Muscle of leg (tissue), 11 donors: ENCODE data around the gene TULP4. TPM values are rescaled to one million over a fixed set of nuclear protein-coding genes. Genes with fewer than 3 reads are reported as not detected.

ENCODE experiments used
- DNase-seq: peaks from one replicate; pipeline ENCODE4 v3.0.0; 2013
- H3K27ac ChIP-seq: one replicate; pipeline ENCODE4 v1.5.1; 2013; ENCODE audit warnings: mild to moderate bottlenecking, low read length, control low read depth
- H3K27me3 ChIP-seq: one replicate; pipeline ENCODE4 v1.6.1; 2013; ENCODE audit warnings: low read length; ENCODE audit not compliant: control insufficient read depth, insufficient read depth
- H3K36me3 ChIP-seq: one replicate; pipeline ENCODE4 v1.6.1; 2013; ENCODE audit warnings: low read length; ENCODE audit not compliant: control insufficient read depth, insufficient read depth
- H3K4me1 ChIP-seq: one replicate; pipeline ENCODE4 v1.6.1; 2013; ENCODE audit warnings: low read length; ENCODE audit not compliant: control insufficient read depth, insufficient read depth
- H3K4me3 ChIP-seq: one replicate; pipeline ENCODE4 v1.5.1; 2013; ENCODE audit warnings: low read length, control low read depth
- H3K9me3 ChIP-seq: replicated peaks from 2 replicates; pipeline ENCODE4 v1.6.1; 2013; ENCODE audit warnings: low read depth, low read length; ENCODE audit not compliant: control insufficient read depth
- whole genome bisulfite sequencing: methylation state at CpG from one replicate; pipeline ENCODE4 v1.1.5; 2013; ENCODE audit warnings: missing lambda C conversion rate; ENCODE audit not compliant: insufficient coverage; 5-methylcytosine and 5-hydroxymethylcytosine counted together
- polyA plus RNA-seq, 8 donors: library from polyadenylated mRNA; unstranded; fragments of 120-200 nt; gene quantifications; one replicate each; pipeline versions ENCODE4 v1.2.1 to v1.2.3, GENCODE V29; 2013; ENCODE audit warnings: inconsistent platforms in 1 of 8, low replicate concordance in 1 of 8; ENCODE audit not compliant: insufficient read length in 8 of 8, insufficient read depth in 1 of 8
- total RNA-seq: library from RNA; stranded (reverse); fragments of 120-200 nt; gene quantifications from one replicate; pipeline ENCODE4 v1.2.4, GENCODE V29; 2013

The TULP4 gene
- total and polyA plus RNA-seq, 9 donors, result 11.2 to 176 (median 17.8) TPM

- Histone ChIP-seq H3K4me3 (no peak overlapping the region), H3K9me3 (no peaks in the 10 kb centered on the region), H3K4me1 (peaks cover 5% of the 10 kb centered on the region), H3K27me3 (no peaks in the 10 kb centered on the region), H3K27ac (no peak overlapping the region), H3K36me3 (peaks cover 2% of the 10 kb centered on the region)
- WGBS, result 67% methylated on average over 1 of the region's 2 CpGs
- no peak for DNase-seq
These were observed 34.3 kb upstream of the TULP4 start for GRCh38 chr6:158278004-158278403.

GRCh38 chr6:158279615-158280014 is 32.6 kb upstream of the TULP4 start:
- H3K9me3 ChIP-seq, result no peaks in the 10 kb centered on the region
- H3K4me1 ChIP-seq, result peaks cover 16% of the 10 kb centered on the region
- H3K27me3 ChIP-seq, result no peaks in the 10 kb centered on the region
- no peaks in the 10 kb centered on the region for H3K36me3 ChIP-seq
- H3K27ac ChIP-seq, result peak overlapping the region; percentile 69
- H3K4me3 ChIP-seq, result no peak overlapping the region
- 65% methylated on average over 5 of the region's 13 CpGs for WGBS
- peak; percentile 95 for DNase-seq

- peaks cover 24% of the 10 kb centered on the region for H3K4me1 ChIP-seq
- no CpG with 5 or more reads among the region's 4 CpGs for WGBS
- H3K36me3 ChIP-seq, result no peaks in the 10 kb centered on the region
- peak overlapping the region; percentile 74 for H3K27ac ChIP-seq
- no peak overlapping the region for H3K4me3 ChIP-seq
- no peaks in the 10 kb centered on the region for H3K27me3 ChIP-seq
- no peak for DNase-seq
- H3K9me3 ChIP-seq, result no peaks in the 10 kb centered on the region
These were observed 28.8 kb upstream of the TULP4 start for GRCh38 chr6:158283304-158283980.

DNA sequence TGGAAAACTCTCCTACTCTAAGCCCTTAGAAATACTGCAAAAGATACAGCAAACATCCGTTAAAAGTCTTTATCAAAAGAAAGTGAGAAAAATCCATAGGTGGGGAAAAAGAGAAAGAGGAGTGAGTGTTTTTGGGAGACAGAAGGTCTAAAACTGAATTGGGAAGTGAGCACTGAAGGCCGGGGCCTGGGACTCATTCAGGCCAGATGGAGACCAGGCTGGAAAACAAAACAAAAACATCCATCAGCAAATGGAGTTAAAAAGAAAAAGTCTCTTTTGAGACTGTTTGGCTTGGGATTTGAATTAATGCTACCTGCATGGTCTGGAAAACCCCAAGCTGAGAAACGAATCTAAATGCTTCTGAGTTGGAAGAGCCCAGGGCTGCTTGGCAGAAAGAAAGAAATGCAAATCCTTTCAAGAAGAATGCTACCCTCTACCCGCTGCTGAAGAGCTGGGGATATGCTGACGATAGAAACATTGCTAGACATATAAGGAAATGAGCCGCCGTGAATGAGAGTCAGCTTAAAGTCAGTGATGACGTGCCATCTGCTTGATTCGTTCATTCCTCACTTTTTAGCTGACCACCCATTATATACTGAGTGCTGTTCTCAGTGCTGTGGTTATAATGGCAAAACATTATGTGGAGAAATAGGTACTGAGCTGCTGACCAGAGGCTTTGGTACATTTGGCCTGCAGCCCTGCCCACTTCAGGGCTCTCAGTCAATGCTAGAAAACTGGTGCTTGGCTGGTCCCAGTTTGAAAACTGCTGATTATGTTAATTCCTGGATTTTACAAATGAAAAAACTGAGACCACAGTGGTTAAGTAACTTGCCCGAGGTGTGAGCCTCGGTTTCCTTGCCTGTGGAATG is 28.0 kb upstream of the TULP4 start:
- no peaks in the 10 kb centered on the region for H3K27me3 ChIP-seq
- WGBS, result 83% methylated on average over 2 of the region's 11 CpGs
- H3K4me1 ChIP-seq, result peaks cover 24% of the 10 kb centered on the region
- peak; percentile 81 for DNase-seq
- no peaks in the 10 kb centered on the region for H3K36me3 ChIP-seq
- peak overlapping the region; percentile 74 for H3K27ac ChIP-seq
- no peaks in the 10 kb centered on the region for H3K9me3 ChIP-seq
- no peak overlapping the region for H3K4me3 ChIP-seq

- DNase-seq, result no peak
- Histone ChIP-seq H3K36me3 (no peaks in the 10 kb centered on the region), H3K27ac (peak overlapping the region; percentile 74), H3K9me3 (no peaks in the 10 kb centered on the region), H3K4me3 (no peak overlapping the region), H3K27me3 (no peaks in the 10 kb centered on the region), H3K4me1 (peaks cover 20% of the 10 kb centered on the region)
- 79% methylated on average over 2 of the region's 6 CpGs for WGBS
These were observed 27.2 kb upstream of the TULP4 start for GRCh38 chr6:158284876-158285655.

DNA sequence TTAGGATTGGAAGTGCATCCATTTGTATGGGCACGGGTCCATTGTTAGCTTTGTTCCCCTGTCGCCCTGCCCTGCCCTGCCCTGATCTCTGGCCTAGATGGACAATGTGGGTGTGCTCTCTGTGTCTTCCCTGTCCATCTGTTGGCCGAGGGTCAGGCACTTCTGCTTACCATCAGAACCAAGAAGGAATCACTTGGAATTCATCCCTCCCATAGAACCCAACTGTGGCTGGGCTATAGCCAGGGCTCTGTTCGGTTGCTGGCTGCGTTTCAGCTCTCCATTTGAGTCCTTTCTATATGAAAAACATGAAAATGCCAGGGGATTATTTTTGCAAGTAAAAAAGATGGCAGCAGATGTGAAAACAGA is 26.6 kb upstream of the TULP4 start:
- Histone ChIP-seq H3K4me3 (no peak overlapping the region), H3K27me3 (no peaks in the 10 kb centered on the region), H3K9me3 (no peaks in the 10 kb centered on the region), H3K36me3 (no peaks in the 10 kb centered on the region), H3K27ac (peak overlapping the region; percentile 74), H3K4me1 (peaks cover 20% of the 10 kb centered on the region)
- peak; percentile 68 for DNase-seq
- 40% methylated on average over 2 of the region's 5 CpGs for WGBS

- no CpG with 5 or more reads among the region's 1 CpG for WGBS
- Histone ChIP-seq H3K27ac (peak overlapping the region; percentile 43), H3K4me1 (peaks cover 19% of the 10 kb centered on the region), H3K27me3 (no peaks in the 10 kb centered on the region), H3K4me3 (no peak overlapping the region), H3K9me3 (no peaks in the 10 kb centered on the region), H3K36me3 (no peaks in the 10 kb centered on the region)
- DNase-seq, result peak; percentile 87
These were observed 25.9 kb upstream of the TULP4 start for GRCh38 chr6:158286413-158286812.

GRCh38 chr6:158287047-158287446 is 25.2 kb upstream of the TULP4 start:
- Histone ChIP-seq H3K27me3 (no peaks in the 10 kb centered on the region), H3K4me1 (peaks cover 19% of the 10 kb centered on the region), H3K9me3 (no peaks in the 10 kb centered on the region), H3K27ac (peak overlapping the region; percentile 43), H3K36me3 (no peaks in the 10 kb centered on the region), H3K4me3 (no peak overlapping the region)
- DNase-seq, result no peak
- WGBS, result no CpG with 5 or more reads among the region's 4 CpGs

GRCh38 chr6:158290040-158290439 is 22.2 kb upstream of the TULP4 start:
- Histone ChIP-seq H3K27me3 (no peaks in the 10 kb centered on the region), H3K4me3 (no peak overlapping the region), H3K4me1 (peaks cover 5% of the 10 kb centered on the region), H3K36me3 (peaks cover 2% of the 10 kb centered on the region), H3K27ac (no peak overlapping the region), H3K9me3 (no peaks in the 10 kb centered on the region)
- no peak for DNase-seq
- no CpG with 5 or more reads among the region's 3 CpGs for WGBS

GRCh38 chr6:158290659-158291058 is 21.6 kb upstream of the TULP4 start:
- peaks cover 2% of the 10 kb centered on the region for H3K9me3 ChIP-seq
- no peak for DNase-seq
- no peaks in the 10 kb centered on the region for H3K27me3 ChIP-seq
- no peak overlapping the region for H3K27ac ChIP-seq
- H3K4me3 ChIP-seq, result no peak overlapping the region
- H3K36me3 ChIP-seq, result peaks cover 2% of the 10 kb centered on the region
- peaks cover 1% of the 10 kb centered on the region for H3K4me1 ChIP-seq
- no CpG with 5 or more reads among the region's 3 CpGs for WGBS
